HepG2 (cell line): ENCODE data around the gene KCNK15.

Experiments
- BHLHE40 ChIP-seq: IDR thresholded peaks from 2 replicates; pipeline ENCODE4 v1.6.1; 2011; ENCODE audit warnings: low read length, improper control_type of control experiment
- CTCF ChIP-seq: sonication (generic); formaldehyde crosslinking; IDR thresholded peaks from 2 replicates; pipeline ENCODE4 v1.5.0; 2020; ENCODE audit warnings: mild to moderate bottlenecking, missing genetic modification reagents, moderate library complexity
- EZH2 ChIP-seq: conservative IDR thresholded peaks from 2 replicates; pipeline ENCODE4 v1.6.1; 2012; ENCODE audit warnings: mild to moderate bottlenecking, low read depth, low read length, moderate library complexity
- GLI4 ChIP-seq: sonication (generic); formaldehyde crosslinking; IDR thresholded peaks from 2 replicates; pipeline ENCODE4 v1.5.1; 2020; ENCODE audit warnings: missing genetic modification reagents, mild to moderate bottlenecking, moderate library complexity, borderline replicate concordance
- IRF9 ChIP-seq: sonication (generic); formaldehyde crosslinking; IDR thresholded peaks from 2 replicates; pipeline ENCODE4 v1.8.0; 2022; ENCODE audit warnings: missing genetic modification reagents, mild to moderate bottlenecking, borderline replicate concordance
- NR3C1 ChIP-seq: sonication (generic); formaldehyde crosslinking; IDR thresholded peaks from 2 replicates; pipeline ENCODE4 v1.4.0; 2020; ENCODE audit warnings: missing genetic modification reagents
- PRPF4 ChIP-seq: fragments of 200-400 bp; formaldehyde crosslinking; IDR thresholded peaks from 2 replicates; pipeline ENCODE4 v1.6.1; 2016; ENCODE audit warnings: low read length, low read depth; ENCODE audit not compliant: poor library complexity, severe bottlenecking
- SIX1 ChIP-seq: sonication (generic); formaldehyde crosslinking; IDR thresholded peaks from 2 replicates; pipeline ENCODE4 v1.4.0; 2020; ENCODE audit warnings: missing genetic modification reagents, borderline replicate concordance
- TERF1 ChIP-seq: sonication (generic); formaldehyde crosslinking; IDR thresholded peaks from 2 replicates; pipeline ENCODE4 v1.8.0; 2022; ENCODE audit warnings: mild to moderate bottlenecking, missing genetic modification reagents, moderate library complexity
- THRA ChIP-seq: sonication (generic); formaldehyde crosslinking; IDR thresholded peaks from 2 replicates; pipeline ENCODE4 v1.4.0; 2020; ENCODE audit warnings: missing genetic modification reagents, borderline replicate concordance
- USF2 ChIP-seq, 2 experiments: sonication (generic) in 1 of 2; formaldehyde crosslinking in 1 of 2; IDR thresholded peaks; 2 replicates each; pipeline versions ENCODE4 v1.5.1 to v1.6.1; 2011 to 2020; ENCODE audit warnings: borderline replicate concordance in 1 of 2, low read depth in 1 of 2, low read length in 1 of 2, mild to moderate bottlenecking in 1 of 2, missing genetic modification reagents in 1 of 2, moderate library complexity in 1 of 2
- ZBTB42 ChIP-seq: sonication (generic); formaldehyde crosslinking; IDR thresholded peaks from 2 replicates; pipeline ENCODE4 v1.5.0; 2020; ENCODE audit warnings: mild to moderate bottlenecking, missing genetic modification reagents
- ZNF337 ChIP-seq: sonication (generic); formaldehyde crosslinking; IDR thresholded peaks from 2 replicates; pipeline ENCODE4 v1.5.1; 2020; ENCODE audit warnings: missing genetic modification reagents, low read depth, mild to moderate bottlenecking, borderline replicate concordance

- no peak for TF ChIP-seq ZBTB42 (CRISPR knock-in tag)
- TF ChIP-seq CTCF (CRISPR knock-in tag): peak; percentile 59
- TF ChIP-seq EZH2: no peak
- TF ChIP-seq IRF9 (CRISPR knock-in tag): no peak
- no peak for TF ChIP-seq GLI4 (CRISPR knock-in tag)
- no peak for TF ChIP-seq THRA (CRISPR knock-in tag)
- peak; percentile 93 for TF ChIP-seq USF2 (IDR thresholded peaks at IDR 0.05; ENCODE audit: low read depth, low read length)
- TF ChIP-seq USF2 (CRISPR knock-in tag; IDR thresholded peaks at IDR 0.05; ENCODE audit: borderline replicate concordance): peak; percentile 97; the same call in 1 of the 2 replicates
- no peak for TF ChIP-seq TERF1 (CRISPR knock-in tag)
- TF ChIP-seq NR3C1 (CRISPR knock-in tag): no peak
- TF ChIP-seq SIX1 (CRISPR knock-in tag): no peak
- TF ChIP-seq PRPF4: no peak
- no peak for TF ChIP-seq BHLHE40
- TF ChIP-seq ZNF337 (CRISPR knock-in tag): no peak
Observed at GRCh38 chr20:44736170-44737021, 9.3 kb upstream of the KCNK15 start.
